ENCODE data around the gene MED13.

MED13 gene, protein sequence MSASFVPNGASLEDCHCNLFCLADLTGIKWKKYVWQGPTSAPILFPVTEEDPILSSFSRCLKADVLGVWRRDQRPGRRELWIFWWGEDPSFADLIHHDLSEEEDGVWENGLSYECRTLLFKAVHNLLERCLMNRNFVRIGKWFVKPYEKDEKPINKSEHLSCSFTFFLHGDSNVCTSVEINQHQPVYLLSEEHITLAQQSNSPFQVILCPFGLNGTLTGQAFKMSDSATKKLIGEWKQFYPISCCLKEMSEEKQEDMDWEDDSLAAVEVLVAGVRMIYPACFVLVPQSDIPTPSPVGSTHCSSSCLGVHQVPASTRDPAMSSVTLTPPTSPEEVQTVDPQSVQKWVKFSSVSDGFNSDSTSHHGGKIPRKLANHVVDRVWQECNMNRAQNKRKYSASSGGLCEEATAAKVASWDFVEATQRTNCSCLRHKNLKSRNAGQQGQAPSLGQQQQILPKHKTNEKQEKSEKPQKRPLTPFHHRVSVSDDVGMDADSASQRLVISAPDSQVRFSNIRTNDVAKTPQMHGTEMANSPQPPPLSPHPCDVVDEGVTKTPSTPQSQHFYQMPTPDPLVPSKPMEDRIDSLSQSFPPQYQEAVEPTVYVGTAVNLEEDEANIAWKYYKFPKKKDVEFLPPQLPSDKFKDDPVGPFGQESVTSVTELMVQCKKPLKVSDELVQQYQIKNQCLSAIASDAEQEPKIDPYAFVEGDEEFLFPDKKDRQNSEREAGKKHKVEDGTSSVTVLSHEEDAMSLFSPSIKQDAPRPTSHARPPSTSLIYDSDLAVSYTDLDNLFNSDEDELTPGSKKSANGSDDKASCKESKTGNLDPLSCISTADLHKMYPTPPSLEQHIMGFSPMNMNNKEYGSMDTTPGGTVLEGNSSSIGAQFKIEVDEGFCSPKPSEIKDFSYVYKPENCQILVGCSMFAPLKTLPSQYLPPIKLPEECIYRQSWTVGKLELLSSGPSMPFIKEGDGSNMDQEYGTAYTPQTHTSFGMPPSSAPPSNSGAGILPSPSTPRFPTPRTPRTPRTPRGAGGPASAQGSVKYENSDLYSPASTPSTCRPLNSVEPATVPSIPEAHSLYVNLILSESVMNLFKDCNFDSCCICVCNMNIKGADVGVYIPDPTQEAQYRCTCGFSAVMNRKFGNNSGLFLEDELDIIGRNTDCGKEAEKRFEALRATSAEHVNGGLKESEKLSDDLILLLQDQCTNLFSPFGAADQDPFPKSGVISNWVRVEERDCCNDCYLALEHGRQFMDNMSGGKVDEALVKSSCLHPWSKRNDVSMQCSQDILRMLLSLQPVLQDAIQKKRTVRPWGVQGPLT (N-terminal part only)

GRCh38 chr17:62064791-62065563, at the start of gene MED13:
TSS of gene MED13 (minus strand) at chr17:62065278. CDS start at chr17:62065205, 73 bp downstream.
- peak in 1 of 2 donors; percentile 20 for DNase-seq (ENCODE audit: low read depth in 2 of 2)

- no peak for DNase-seq (ENCODE audit: low read depth in 2 of 2)
Observed at GRCh38 chr17:62112229-62112628, 47.2 kb upstream of the MED13 start.

GRCh38 chr17:62111562-62112171, 46.6 kb upstream of the MED13 start:
- DNase-seq (ENCODE audit: low read depth in 2 of 2) = no peak

DNA sequence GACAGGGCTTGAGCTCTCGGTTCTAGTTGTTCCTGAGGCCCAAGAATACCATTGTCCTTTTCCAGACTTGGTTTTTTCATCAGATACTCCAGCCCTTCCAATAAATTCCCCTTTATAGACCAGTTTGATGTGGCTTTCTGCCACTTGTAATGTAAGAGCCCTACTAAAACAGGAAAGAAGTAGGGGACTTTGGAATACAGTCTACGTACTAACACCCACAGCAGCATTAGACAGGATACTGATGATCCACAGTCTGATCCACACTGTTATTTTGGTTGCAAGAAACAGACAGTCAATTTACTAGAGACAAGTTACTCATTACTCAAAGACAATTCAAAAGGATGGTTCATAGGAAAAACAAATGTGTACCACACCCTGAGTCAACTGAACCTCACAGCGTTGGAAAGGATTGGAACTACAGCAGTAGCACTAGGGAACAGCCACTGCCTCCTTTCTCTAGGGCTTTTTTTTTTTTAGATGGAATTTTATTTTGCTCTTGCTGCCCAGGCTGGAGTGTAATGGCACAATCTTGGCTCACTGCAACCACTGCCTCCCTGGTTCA, 45.9 kb upstream of the MED13 start:
- no peak for DNase-seq (ENCODE audit: low read depth in 2 of 2)

DNA sequence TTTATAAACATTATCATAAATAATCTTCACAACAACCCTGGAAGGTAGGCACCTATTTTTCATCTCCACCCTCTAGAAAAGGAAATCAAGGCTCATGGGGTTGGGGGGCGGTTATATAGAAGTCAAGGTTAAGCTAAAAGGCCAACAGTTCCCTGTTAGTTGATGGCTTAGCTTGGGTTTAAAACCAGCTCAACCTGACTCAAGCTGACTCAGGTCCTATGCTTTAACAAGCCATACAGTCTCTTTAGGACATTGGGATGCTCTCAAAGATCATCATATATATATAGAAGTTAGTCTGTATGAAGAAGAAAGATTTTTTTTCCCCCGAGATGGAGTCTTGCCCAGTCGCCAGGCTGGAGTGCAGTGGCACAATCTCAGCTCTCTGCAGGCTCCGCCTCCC, 44.8 kb upstream of the MED13 start:
- no peak for DNase-seq (ENCODE audit: low read depth in 2 of 2)

DNA sequence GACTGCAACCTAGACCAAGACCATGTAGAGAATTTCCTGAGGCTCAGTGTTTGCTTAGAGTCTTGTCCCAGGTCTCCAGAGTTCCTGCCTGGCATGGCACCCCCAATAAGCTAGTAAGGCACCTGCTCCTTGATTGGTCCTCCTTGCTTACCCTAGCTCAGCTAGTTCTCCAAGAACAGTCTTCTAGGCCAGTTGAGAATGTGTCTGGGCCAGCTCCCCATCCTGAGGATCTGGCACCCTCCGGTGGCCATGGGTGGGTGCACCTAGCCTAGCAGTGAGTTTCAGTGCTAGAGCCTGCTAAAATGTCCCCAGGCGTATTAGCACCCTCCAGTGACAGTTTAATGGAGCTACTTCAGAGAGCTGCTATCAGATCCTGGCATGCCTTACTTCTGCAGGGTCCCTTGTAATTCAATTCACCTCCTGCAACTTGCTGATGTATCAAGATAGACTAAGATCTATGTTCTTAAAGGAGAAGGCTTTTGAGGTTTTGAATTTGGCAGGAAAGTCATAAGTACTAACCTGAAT, 44.4 kb upstream of the MED13 start:
- DNase-seq (ENCODE audit: low read depth in 2 of 2) = peak; percentile 54 to 57

DNA sequence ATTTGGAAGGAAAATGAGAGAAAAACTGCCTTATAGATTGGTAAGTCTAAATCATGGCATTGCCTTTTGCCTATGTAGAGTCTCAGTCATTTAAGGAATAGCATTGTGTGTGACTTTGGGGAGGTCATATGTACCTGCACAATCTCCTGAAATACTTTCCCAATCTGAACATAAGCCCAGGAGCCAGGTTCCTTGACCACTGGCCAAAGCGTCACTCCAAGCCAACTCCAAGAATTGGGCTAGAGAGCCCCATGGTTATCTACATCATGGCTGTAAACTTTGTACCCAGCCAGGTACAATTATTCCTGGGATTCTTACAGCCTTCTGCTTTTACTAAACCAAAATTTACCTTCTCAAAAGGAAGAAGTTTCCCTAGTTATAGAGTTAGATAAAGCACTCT, 40.8 kb upstream of the MED13 start:
- no peak for DNase-seq (ENCODE audit: low read depth in 2 of 2)

GRCh38 chr17:62105357-62105756, 40.3 kb upstream of the MED13 start:
- DNase-seq (ENCODE audit: low read depth in 2 of 2) = no peak

- no peak for DNase-seq (ENCODE audit: low read depth in 2 of 2)
Observed at GRCh38 chr17:62101515-62101914, 36.4 kb upstream of the MED13 start.

DNA sequence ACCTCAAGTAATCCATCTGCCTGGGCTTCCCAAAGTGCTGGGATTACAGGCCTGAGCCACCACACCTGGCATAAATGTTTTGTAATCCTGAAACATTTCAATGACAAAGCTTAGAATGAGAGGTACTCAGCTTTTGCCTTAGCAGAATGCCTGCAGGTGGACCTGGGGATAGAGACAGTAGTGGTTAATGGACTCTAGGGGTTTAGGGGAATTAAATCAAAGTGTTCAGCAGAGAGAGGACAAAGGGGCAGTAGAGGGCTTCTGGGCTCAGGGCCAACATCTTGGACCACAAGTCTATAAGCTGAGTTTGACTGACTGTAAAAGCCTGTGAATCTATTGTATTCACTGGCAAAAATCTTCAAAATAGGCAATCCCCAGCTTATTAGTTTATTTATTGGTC, 36.0 kb upstream of the MED13 start:
- no peak for DNase-seq (ENCODE audit: low read depth in 2 of 2)

GRCh38 chr17:62100055-62100454, 35.0 kb upstream of the MED13 start:
- no peak for DNase-seq (ENCODE audit: low read depth in 2 of 2)

GRCh38 chr17:62099532-62099931, 34.5 kb upstream of the MED13 start:
- no peak for DNase-seq (ENCODE audit: low read depth in 2 of 2)

DNA sequence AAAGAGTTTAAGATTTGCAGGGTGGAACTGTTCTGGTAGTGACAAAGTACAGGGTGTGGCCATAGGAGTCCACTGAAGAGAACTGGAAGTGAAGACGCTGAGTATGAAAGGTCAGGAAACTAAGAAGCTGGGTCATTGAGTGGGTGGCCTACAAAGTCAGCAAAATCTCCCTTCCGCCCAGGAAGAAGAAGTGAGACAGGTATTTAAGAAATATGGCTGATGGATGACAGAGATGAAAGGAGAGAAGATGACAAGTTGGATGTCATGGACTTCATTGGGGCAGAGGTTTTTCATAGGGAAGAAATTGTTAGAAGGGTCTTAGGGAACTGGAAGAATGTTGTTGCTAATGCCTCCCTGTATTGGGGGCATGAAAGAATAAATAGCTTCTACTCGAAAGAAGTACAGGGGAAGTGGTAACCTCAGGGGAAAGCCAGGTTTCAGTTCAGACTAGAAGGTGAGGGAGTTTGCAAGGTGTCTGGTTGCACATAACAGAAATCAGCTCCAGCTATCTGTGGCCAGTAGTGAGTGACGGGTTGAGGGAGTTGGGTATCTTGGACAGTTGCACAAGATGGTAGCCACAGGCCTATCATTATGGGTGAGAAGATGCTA, 33.6 kb upstream of the MED13 start:
- DNase-seq (ENCODE audit: low read depth in 2 of 2) = no peak

DNA sequence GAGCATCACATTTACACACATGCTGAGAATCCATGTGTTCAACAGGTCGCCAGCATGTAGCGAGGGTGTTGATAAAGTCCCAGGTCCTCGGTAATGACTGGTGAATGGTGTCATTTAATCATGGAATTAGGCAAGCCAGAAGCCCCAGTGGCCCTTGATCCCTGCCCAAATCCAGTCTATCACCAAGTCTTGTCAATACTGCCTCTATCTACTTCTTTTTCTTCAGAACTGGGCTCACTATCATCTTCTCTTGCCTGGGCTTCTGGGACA, 31.3 kb upstream of the MED13 start:
- DNase-seq (ENCODE audit: low read depth in 2 of 2) = no peak

DNA sequence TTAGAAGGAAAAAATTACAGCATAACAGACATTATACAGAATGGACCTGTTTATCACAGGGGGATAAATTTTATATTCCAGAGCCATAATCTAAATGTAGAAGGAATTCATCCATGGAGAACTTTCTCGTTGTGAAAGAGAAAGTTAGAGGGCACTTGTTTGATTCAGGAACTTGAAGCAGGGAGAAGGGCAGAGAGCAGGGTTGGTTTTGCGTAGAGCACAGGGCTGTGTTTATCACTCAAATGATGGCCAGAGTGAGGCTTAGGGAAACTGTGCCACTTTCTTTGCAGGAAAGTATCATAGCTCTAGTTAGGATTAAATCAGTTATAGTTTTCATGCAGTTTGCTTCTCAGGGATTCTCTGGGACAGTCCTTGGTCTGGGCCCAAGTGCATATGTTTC, 29.1 kb upstream of the MED13 start:
- DNase-seq (ENCODE audit: low read depth in 2 of 2) = no peak

GRCh38 chr17:62093188-62094155, 28.4 kb upstream of the MED13 start:
- peak in 1 of 2 donors; percentile 10 for DNase-seq (ENCODE audit: low read depth in 2 of 2)

DNA sequence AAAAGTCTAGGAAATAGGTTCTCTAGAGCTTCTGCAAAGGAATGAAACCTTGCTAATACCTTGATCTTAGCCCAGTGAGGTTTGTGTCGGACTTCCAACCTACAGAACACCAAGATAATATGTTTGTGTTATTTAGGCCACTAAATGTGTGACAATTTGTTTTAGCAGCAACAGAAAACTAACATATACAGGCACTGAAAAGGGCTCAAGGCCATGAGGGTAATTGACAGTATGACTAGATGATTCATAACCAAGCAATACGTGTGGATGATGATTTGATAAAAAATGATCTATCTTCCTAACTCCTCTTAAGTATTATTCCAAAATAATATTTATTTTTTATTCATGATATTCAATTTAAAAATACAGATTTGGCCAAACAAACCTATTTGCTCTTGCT, 27.7 kb upstream of the MED13 start:
- DNase-seq (ENCODE audit: low read depth in 2 of 2) = no peak

DNA sequence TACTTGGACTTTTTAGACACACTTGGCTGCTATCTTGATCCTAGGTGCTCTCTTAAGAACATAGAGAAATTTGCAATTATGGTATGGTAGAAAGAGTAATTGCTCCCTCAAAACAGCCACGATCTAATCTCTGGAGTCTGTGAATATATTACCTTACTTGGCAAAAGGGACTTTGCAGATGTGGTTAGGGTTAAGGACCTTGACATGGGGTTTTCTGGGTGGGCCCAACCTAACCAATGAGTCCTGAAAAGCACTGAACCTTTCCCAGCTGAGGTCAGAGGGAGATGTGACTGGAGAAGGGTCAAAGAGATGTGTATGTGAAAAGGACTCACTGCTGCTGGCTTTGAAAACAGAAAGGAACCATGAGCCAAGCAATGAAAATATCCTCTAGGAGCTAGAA, 26.7 kb upstream of the MED13 start:
- no peak for DNase-seq (ENCODE audit: low read depth in 2 of 2)

- no peak for DNase-seq (ENCODE audit: low read depth in 2 of 2)
Observed at GRCh38 chr17:62090868-62091267, 25.8 kb upstream of the MED13 start.
